Measurements from ENCODE around the gene NIPAL3.

Gene NIPAL3

DNA sequence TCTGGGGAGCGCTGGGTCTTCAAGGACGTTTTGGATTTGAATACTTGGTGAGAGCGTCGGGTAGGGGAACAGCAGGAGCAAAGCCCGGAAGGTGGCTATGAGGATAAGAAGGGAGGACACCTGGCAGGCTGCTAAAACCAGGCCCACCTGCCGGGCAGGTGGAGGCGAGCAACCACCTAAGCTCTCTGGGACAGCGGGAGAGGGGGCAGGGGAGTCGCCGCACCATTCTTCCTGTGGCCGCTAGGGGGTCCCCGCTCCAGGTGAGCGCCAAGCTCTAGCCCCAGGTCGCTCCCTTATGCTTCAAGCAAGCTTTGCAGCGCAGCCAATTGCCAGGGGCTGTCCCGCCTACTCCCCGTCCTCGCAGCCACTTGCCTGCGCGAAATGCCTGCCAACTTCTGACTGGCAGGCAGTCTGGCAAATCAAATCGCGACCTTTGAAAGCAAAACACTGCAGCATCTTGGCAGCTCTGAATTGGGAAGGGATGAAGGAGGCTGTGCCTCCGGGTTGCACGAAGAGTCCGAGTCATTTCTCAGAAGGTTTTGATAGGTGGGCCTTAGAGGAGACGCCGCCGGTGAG is at the start of gene NIPAL3:
Gene NIPAL3, plus strand, starts transcription at position 469 of the 576 bp plus-strand sequence. CDS start 3,746 bp downstream, outside the sequence.
- peak; percentile 98 for DNase-seq (ENCODE audit: low read depth)

GRCh38 chr1:24366707-24367106 is 48.9 kb upstream of the NIPAL3 start:
- no peak for DNase-seq (ENCODE audit: low read depth)

GRCh38 chr1:24369199-24369598 is 46.4 kb upstream of the NIPAL3 start:
- no peak for DNase-seq (ENCODE audit: low read depth)

GRCh38 chr1:24369801-24370200 is 45.8 kb upstream of the NIPAL3 start:
- DNase-seq (ENCODE audit: low read depth) = no peak

GRCh38 chr1:24373044-24373443 is 42.6 kb upstream of the NIPAL3 start:
- DNase-seq (ENCODE audit: low read depth) = no peak

DNA sequence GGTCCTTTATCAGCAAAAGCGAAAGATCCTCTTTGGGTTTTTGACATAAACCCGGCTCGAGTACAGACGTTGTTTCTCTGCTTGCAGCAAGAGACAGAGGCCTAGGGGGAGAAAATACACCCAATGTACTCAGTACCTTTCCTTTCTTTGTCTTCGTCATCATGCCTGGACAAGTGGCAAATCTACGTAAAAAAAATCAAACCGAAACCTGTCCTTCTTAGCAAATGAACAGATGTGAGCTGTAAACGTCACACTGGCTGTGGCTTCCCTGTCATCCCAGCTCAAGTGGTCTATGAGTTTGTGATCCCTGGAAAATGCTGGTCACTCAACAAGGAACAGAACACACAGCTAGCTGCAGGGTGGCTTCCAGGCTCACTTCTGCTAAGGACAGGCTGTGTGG is 41.9 kb upstream of the NIPAL3 start:
- DNase-seq (ENCODE audit: low read depth) = no peak

DNA sequence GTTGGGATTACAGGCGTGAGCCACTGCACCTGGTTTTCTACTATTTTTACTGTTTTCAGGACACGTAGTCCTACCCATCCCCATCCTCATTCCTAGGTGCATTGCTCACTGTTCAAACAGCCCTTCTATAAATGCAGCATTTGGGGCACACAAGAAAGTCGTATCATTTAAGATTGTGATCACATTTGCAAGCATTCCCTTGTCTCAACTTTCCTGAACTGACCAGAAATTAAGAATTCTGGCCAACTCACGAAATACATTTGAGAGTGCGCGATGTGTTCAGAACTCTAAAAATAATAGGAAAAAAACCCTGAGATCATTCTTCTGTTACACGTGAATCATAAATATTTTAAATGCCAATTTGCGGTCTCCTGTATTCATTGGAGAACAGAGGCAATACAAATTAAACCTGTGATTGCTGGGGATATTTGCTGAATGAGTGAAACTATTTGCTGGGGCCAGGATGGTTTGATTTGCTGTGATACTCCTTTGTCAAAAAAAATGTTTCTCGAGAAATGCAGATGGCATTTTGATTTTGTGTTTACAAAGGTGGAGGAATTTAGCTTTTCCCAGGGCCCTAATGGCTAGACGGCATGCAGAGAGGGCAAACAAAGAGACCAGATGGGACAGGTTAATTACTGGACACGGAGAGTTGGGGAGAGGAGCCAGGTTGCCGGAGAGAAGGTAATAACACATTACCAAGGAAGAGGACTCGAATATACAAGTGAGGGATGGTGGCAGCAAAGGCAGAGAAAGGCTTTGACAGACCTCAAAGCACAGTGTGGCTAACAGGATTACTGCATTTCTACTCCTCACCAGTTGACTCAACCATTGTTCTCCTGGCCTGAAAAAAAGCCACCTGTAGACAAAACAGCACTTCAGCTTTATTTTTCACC is 40.5 kb upstream of the NIPAL3 start:
- no peak for DNase-seq (ENCODE audit: low read depth)

DNA sequence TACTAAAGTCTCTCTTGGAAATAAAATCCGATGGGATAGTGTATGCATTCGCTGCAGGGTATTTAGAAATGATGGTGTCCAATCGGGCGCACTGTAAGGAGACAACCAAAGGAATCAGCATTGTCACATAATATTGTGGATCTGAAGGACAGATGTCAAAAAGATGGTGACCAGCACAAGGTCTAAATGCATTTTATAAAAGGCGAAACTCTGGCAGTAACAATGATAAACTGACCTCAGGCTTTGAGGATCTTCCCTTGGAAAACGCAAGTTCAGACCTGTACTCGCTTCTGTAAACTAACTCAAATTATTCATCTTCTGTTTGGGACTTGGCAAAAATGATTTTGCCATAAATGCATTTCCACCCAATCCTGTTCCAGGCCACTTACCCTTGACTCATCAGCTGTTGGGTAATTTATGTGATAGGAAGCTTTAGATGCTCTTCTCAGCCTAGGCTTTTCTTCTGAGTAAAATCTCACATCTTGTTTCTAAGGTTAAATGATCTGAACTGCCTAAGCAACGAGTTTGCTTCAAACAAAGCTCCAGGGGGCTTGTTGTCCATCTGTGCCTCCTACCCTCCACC is 35.8 kb upstream of the NIPAL3 start:
- no peak for DNase-seq (ENCODE audit: low read depth)

DNA sequence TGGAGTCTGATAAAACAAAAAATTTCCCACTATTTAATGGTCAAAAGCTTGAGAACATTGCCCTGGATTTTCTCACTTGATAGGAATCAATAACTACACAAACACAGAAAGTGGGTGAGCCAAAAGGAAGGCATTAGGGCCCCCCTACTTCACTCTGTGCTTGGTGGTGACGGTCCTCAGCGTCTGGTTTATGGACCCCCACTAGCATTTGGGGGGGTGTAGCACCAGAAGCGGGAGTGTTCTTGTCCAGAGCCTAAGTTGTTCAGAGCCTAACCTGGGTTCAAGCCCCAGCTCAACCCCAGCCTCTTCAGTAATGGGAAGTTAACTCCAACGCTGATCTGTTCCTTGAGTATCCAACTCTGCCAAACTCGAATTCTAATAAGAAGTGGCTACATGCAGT is 35.1 kb upstream of the NIPAL3 start:
- DNase-seq (ENCODE audit: low read depth) = no peak

- DNase-seq (ENCODE audit: low read depth) = no peak
Observed at GRCh38 chr1:24381256-24381655, 34.3 kb upstream of the NIPAL3 start.

DNA sequence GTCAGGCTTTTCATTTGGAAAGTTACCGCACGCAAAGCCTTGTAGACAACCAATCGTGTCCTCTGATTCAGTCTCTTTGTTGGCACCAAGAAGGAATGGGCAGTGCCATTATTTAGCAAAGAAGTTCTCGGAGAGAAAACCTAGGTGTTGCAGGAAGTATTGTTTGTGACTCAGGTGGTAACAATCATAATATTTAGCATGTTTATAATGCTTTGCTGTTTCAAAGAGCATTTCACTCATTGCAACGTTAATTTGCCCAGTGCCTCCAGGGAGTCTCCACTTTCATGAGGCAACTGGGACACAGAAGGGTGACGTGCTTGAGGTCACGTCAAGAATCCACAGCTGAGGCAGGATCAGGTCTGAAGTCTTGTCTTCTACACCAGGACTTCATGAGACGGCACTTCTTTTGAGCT is 33.4 kb upstream of the NIPAL3 start:
- no peak for DNase-seq (ENCODE audit: low read depth)

DNA sequence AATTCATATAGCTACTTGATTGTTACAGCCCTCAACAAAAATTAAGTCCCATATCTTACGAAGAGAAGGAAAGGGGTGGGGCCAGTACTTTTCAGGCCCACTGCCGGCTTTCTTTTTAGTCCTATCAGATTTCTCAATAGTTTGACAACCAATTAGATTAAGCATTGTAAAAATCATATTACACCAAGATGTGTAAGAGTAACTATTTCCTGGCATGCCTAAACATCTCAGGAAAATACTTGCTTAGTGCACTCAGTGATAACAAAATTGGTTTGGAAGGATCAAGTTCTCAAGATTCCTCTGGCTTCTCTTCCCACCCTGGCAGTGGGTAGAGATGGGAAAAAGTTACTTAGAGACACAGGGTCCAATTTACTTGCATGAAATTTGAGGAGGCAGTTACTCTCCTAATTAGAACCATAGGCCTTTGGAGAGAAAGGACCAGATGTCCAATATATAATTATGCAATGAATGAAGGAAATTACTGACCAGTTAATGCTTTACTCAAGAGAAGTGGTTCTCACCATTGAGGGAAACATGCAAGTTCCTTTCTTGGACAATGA is 32.1 kb upstream of the NIPAL3 start:
- DNase-seq (ENCODE audit: low read depth) = no peak

- DNase-seq (ENCODE audit: low read depth) = no peak
Observed at GRCh38 chr1:24384251-24385090, 31.1 kb upstream of the NIPAL3 start.

DNA sequence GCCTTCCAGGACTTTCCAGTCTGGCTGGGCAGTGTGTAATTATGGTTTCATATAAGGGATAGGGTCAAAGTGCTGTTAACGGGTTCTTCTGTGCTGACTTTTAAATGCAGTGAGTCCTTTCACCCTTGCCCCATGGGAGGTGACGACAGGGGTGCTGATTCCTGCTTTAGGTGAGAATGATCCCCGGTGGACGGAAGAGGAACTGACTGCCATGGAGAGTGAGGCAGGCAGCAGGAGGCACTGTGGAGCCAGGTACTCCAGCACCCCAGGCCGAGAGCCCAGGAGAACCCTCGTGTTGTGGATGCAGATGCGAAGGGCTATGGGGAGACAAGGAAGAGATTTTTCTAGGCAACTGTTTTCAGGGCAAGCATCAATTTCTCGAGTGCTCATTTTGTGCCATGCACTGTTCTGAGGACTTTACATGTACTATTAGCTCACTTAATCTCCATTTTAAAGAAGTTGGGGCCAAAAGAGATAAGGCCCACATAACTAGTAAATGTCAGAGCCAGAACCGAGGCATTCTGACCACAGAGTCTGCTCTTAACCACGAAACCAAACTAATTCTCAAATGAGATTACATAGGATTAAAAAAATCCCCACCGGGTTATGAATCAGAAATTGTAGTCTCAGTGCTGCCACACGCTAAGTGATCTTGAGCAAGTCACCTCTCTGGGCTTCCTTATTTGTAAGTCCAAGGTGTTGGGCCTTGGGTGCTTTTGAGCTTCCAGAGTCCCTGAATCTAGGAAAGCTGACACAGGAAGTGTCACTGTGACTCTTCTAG is 30.3 kb upstream of the NIPAL3 start:
- no peak for DNase-seq (ENCODE audit: low read depth)

DNA sequence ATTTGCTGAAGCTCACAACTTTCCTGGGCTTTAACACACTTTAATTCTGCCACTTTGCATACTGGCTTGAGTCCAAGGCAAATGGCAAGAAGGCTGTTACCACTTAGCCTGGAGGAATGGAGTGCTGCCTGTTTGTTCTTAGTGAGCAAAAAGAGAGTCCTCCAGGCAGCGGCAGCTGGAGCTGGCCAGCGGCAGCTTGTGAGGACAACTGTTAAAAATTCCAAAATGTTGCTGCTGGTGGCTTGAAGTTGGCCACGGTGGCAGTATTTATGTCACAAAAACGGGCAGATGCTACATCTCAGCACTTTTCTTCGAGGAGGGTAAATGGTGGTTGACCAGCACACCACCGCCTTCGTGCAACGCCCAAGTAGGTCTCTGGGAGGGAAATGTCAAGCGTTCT is 29.4 kb upstream of the NIPAL3 start:
- DNase-seq (ENCODE audit: low read depth) = no peak

- DNase-seq (ENCODE audit: low read depth) = no peak
Observed at GRCh38 chr1:24386931-24387330, 28.7 kb upstream of the NIPAL3 start.

DNA sequence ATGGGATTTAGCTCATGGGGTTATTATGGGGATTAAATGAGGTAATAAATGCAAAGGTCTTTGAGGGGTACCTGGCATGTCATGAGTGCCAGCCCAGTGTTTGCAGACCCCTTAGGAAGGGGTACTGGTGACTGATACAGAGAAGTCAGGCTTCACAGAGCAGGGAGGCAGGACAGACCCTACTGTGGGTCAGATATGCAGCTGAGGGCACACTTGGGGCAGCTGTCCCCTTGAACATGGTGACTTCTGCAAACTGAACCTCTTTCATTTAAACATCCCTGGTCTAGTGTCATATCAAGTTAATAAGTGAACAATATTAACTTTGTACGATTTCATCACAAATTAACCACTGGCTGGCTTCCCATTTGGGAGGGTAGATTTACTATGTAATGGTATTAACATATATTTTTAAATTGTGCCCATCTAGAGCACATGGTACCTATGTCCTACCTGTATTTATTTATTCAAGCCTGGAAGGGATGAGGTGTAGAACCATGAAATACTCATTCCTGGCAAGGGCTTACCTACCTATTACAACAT is 27.9 kb upstream of the NIPAL3 start:
- no peak for DNase-seq (ENCODE audit: low read depth)

GRCh38 chr1:24388331-24388885 is 27.2 kb upstream of the NIPAL3 start:
- DNase-seq (ENCODE audit: low read depth) = no peak

GRCh38 chr1:24389231-24389678 is 26.3 kb upstream of the NIPAL3 start:
- no peak for DNase-seq (ENCODE audit: low read depth)
